AG09309 (cell line): Measurements from ENCODE around the gene NXPH4.
A peak's percentile ranks its signal among the peaks of the same experiment; 100 is the strongest.

Experiments
- DNase-seq: peaks from one replicate; pipeline ENCODE4 v3.0.0-alpha.2; 2010; ENCODE audit warnings: low read depth
- H3K4me3 ChIP-seq: 2 replicates; pipeline ENCODE4 v1.5.1; 2011; ENCODE audit warnings: mild to moderate bottlenecking, low read depth, low read length, moderate library complexity; ENCODE audit not compliant: control insufficient read depth
- TF ChIP-seq, protein P1 (sequence below): IDR thresholded peaks from 2 replicates; pipeline ENCODE4 v1.5.1; 2011; ENCODE audit warnings: mild to moderate bottlenecking, low read depth, low read length, inconsistent platforms; ENCODE audit not compliant: insufficient read depth, control insufficient read depth; ENCODE audit errors: missing control alignments

Gene NXPH4

DNA sequence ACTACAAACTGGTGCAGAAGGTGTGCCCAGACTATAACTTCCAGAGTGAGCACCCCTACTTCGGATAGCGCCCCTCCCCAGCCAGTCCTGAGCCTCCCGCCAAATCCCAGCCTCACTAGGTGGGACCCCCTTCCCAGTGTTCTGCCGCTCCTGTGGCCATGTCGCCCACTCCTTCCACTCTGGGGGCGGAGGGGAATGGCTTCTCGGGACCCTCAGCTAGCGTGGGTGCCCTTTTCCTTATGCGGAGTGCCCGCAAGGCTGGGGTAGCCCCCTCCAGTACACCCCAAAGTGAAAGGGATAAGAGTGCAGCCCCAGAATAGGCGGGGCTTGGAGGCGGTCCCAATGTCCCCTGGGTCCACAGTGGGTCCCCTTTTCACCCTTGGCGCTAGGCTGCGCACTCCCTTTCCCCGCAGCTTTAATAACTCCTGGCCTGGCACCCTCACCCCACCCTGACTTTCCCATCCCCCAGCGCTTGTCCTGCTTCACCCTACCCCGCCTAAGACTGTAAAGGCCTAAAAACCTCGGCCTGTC is 9.2 kb downstream of the NXPH4 start:
- TF ChIP-seq, protein P1, sequence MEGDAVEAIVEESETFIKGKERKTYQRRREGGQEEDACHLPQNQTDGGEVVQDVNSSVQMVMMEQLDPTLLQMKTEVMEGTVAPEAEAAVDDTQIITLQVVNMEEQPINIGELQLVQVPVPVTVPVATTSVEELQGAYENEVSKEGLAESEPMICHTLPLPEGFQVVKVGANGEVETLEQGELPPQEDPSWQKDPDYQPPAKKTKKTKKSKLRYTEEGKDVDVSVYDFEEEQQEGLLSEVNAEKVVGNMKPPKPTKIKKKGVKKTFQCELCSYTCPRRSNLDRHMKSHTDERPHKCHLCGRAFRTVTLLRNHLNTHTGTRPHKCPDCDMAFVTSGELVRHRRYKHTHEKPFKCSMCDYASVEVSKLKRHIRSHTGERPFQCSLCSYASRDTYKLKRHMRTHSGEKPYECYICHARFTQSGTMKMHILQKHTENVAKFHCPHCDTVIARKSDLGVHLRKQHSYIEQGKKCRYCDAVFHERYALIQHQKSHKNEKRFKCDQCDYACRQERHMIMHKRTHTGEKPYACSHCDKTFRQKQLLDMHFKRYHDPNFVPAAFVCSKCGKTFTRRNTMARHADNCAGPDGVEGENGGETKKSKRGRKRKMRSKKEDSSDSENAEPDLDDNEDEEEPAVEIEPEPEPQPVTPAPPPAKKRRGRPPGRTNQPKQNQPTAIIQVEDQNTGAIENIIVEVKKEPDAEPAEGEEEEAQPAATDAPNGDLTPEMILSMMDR = no peak
- no peak overlapping the region for H3K4me3 ChIP-seq
- no peak for DNase-seq

DNA sequence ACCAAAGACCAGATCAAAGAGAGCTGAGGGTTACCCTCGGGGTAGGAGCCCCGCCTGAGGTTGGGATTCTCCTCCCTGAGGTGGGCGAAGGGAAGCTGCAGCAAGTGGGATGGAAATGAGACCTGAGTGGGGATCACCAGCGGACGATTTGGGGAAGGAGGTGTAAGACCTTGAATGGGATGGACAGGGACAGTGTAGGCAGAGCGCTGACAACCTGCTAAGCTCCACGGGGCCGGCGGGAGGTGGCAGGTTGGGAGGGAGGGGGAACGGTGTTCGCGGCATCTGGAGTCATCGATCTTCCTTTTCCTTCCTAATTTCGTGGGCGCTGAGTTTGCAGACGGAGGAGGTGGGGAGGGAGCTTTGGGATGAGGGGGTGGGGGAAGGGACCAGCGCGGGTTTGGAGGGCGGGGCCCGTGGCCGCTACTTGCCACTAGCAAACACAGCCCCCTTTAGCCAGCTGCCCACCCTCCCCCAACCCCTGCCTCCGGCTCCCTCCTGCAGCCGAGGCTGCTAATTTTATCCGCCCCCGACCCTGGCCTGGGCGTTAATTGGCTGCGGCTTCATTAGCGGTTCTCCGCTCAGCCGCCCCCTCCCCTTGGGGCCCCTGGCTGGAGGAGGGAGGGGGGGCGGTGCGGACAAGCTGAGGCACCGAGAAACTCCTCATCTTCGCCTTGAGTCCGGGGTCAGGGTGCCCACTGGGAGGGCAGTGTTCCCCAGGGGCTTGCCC is 10.2 kb downstream of the NXPH4 start:
- TF ChIP-seq, protein P1 = no peak
- no peak for DNase-seq
- H3K4me3 ChIP-seq = no peak overlapping the region

DNA sequence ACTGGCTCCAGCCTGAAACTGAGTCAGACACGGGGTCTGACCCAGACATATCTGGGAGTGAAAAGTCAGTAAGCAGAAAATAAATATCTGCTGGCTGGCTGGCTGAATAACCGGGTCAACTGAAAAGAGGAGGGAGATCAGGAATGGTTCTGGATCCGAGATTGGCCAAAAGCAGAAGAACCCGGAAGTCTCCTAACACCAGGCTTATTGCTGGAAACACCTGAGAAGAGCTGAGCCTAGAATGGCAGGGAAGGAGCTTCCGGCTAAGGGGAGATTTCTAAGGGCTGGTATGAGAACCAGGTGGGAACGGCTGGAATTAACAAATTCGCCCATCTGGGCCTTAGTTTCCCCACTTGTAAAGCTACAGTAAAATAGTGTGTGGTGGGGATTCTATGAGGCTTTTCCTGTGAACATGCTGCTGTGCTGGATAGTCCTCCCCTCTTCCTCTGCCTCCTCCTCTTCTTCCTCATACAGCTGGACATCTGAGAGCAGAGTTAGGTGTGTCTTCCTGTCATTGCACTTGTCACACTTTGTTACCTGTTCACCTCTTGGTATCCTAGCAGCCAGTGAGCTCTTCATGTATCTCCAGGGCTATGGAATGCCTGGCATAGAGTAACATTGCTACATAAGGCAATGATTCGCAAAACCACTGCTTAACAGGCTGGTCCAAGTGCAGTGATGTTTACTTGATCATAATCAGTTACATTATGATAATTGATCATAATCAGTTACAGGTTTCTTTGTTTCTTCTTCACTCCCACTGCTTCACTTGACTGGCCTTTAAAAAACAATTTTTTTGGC is 10.9 kb downstream of the NXPH4 start:
- TF ChIP-seq, protein P1 = no peak
- no peak overlapping the region for H3K4me3 ChIP-seq
- DNase-seq = no peak

DNA sequence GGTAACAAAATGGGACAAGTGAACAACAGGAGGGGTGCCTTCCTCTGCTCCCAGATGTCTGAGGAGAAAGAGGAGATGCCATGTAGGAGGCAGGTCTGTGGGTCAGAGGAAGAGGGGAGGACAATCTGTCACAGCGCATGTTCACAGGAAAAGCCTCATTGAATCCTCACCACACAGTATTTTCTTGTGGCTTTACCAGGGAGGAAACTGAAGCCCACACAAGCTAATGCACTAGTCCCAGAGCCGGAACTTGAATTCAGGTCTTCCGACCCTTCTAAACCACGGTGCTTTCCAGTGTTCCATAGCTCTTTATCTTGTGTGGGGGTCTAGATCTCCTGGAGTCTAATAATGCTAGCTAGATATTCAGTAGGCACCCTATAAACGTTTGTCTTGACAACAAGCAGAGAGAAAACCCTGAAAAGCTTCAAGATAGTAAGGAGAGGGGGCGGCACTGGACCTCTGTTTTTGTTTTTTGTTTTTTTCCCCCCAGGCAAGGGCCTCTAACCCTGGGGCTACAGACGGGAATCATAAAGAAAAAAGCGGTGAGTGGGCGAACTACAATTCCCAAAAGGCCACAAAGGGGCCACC is 12.5 kb downstream of the NXPH4 start:
- TF ChIP-seq, protein P1 = no peak
- DNase-seq = no peak
- peak overlapping the region; percentile 67 for H3K4me3 ChIP-seq

DNA sequence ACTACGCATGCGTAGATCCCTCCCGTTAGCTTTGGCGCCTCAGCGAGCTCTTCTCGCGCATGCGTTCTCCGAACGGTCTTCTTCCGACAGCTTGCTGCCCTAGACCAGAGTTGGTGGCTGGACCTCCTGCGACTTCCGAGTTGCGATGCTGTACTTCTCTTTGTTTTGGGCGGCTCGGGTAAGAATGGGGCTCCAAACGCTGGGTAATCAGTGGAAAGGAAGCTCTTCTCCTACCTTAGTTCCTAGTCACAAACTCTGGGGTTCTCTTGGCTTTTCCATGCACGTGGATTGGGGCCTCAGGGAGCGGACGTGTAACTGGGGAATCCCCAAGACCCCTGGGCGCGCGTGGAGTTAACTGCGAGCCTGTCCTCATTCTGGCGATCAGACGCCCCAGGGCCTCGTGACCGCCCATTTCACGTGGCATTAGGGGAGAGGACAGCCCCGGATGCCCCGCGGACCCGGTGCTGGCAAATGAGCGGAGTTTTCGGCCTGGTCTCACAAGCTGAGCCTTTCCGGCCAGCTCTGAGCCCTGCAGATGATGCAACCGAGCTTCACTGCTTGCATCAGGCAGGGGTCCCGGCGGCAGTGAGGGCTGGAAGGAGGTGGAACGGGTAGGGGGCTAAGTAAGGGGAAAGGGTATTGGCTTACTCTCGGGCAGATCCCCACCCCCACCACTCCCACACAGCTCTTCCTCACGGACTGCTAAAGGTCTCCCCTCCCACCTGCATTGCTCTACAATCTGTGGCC is 13.2 kb downstream of the NXPH4 start, which contains the start of gene SHMT2:
Gene SHMT2 (plus strand): TSS at position 78 of the 747 bp plus-strand sequence. CDS start 68 bp downstream, at position 146.
- DNase-seq = peak; percentile 85
- H3K4me3 ChIP-seq = peak within 1 kb of the TSS; percentile 67
- TF ChIP-seq, protein P1 = no peak
